Skeletal muscle tissue (tissue), 4 donors: ENCODE data around the gene VPS52. TPM values are rescaled to one million over a fixed set of nuclear protein-coding genes. Genes with fewer than 3 reads are reported as not detected.

ENCODE experiments used
- H3K27ac ChIP-seq: one replicate; pipeline ENCODE4 v1.7.0; 2013; ENCODE audit warnings: mild to moderate bottlenecking, low read depth, low read length, inconsistent platforms
- H3K27me3 ChIP-seq, 3 donors: one replicate each; pipeline ENCODE4 v1.7.0; 2013; ENCODE audit warnings: low read length in 3 of 3; ENCODE audit not compliant: control insufficient read depth in 3 of 3, insufficient read depth in 3 of 3
- H3K36me3 ChIP-seq, 3 donors: one replicate each; pipeline ENCODE4 v1.7.0; 2013; ENCODE audit warnings: low read length in 3 of 3; ENCODE audit not compliant: control insufficient read depth in 3 of 3, insufficient read depth in 3 of 3
- H3K4me1 ChIP-seq, 3 donors: one replicate each; pipeline ENCODE4 v1.7.0; 2013; ENCODE audit warnings: low read length in 3 of 3, mild to moderate bottlenecking in 3 of 3; ENCODE audit not compliant: control insufficient read depth in 3 of 3, insufficient read depth in 3 of 3
- H3K4me3 ChIP-seq, 3 donors: one replicate each; pipeline ENCODE4 v1.7.0; 2013; ENCODE audit warnings: low read length in 3 of 3
- H3K9ac ChIP-seq, 3 donors: one replicate each; pipeline ENCODE4 v1.7.0; 2013; ENCODE audit warnings: low read length in 3 of 3, mild to moderate bottlenecking in 3 of 3, moderate library complexity in 2 of 3, low read depth in 1 of 3
- H3K9me3 ChIP-seq, 3 donors: one replicate each; pipeline ENCODE4 v1.7.0; 2013; ENCODE audit warnings: low read length in 3 of 3; ENCODE audit not compliant: control insufficient read depth in 3 of 3
- total RNA-seq: library from RNA; depleted of rRNA; stranded (reverse); fragments of >200 nt; gene quantifications from one replicate; pipeline ENCODE4 v1.2.3, GENCODE V29; 2014
- donor health status: Osteomylitis.

The VPS52 gene
- total RNA-seq, 1 donor from 2014 or later: 43.8 TPM

GRCh38 chr6:33213166-33213988 is 58.3 kb downstream of the VPS52 start:
- peaks cover 15 to 21% (median 18%) of the 10 kb centered on the region in 3 donors for H3K4me1 ChIP-seq
- H3K27me3 ChIP-seq: peaks cover 0 to 12% (median 0%) of the 10 kb centered on the region in 3 donors
- H3K9me3 ChIP-seq: no peaks in the 10 kb centered on the region
- peaks cover 16 to 24% (median 20%) of the 10 kb centered on the region in 3 donors for H3K36me3 ChIP-seq
- no peak overlapping the region for H3K27ac ChIP-seq
- H3K4me3 ChIP-seq: peak overlapping the region; percentile 65 to 75 (median 66)
- H3K9ac ChIP-seq: peak overlapping the region; percentile 54 to 79 (median 64)

DNA sequence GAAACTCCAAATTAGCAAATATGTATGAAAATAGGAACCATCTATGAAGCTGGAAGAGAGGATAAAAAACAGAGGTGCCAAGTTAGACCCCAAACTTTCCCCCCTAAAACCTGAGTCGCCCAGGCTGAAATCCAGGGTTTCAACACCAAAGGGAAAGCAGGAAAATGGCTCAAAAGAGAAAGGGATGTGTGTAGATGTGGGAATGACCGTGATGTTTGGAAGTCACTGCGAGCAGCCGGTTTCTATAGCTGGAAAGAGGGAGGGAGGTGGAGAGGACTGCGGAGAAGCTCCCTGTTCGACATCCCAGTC is 58.9 kb downstream of the VPS52 start:
- peak overlapping the region; percentile 65 to 75 (median 66) for H3K4me3 ChIP-seq
- H3K9ac ChIP-seq: peak overlapping the region; percentile 53 to 79 (median 64)
- H3K4me1 ChIP-seq: peaks cover 15 to 23% (median 18%) of the 10 kb centered on the region in 3 donors
- H3K9me3 ChIP-seq: no peaks in the 10 kb centered on the region
- H3K36me3 ChIP-seq: peaks cover 16 to 24% (median 20%) of the 10 kb centered on the region in 3 donors
- no peak overlapping the region for H3K27ac ChIP-seq
- H3K27me3 ChIP-seq: peaks cover 0 to 12% (median 0%) of the 10 kb centered on the region in 3 donors

- Histone ChIP-seq H3K4me1 (peaks cover 15 to 29% (median 21%) of the 10 kb centered on the region in 3 donors), H3K9me3 (no peaks in the 10 kb centered on the region), H3K9ac (no peak overlapping the region), H3K27ac (no peak overlapping the region), H3K27me3 (peaks cover 0 to 12% (median 0%) of the 10 kb centered on the region in 3 donors), H3K36me3 (peaks cover 16 to 24% (median 20%) of the 10 kb centered on the region in 3 donors), H3K4me3 (no peak overlapping the region)
Measured at GRCh38 chr6:33211666-33212422, 59.8 kb downstream of the VPS52 start.

- H3K9ac ChIP-seq: no peak overlapping the region
- H3K4me3 ChIP-seq: no peak overlapping the region
- H3K36me3 ChIP-seq: peaks cover 16 to 24% (median 20%) of the 10 kb centered on the region in 3 donors
- peaks cover 0 to 12% (median 0%) of the 10 kb centered on the region in 3 donors for H3K27me3 ChIP-seq
- H3K9me3 ChIP-seq: no peaks in the 10 kb centered on the region
- peaks cover 15 to 29% (median 21%) of the 10 kb centered on the region in 3 donors for H3K4me1 ChIP-seq
- no peak overlapping the region for H3K27ac ChIP-seq
Measured at GRCh38 chr6:33211136-33211535, 60.5 kb downstream of the VPS52 start.

DNA sequence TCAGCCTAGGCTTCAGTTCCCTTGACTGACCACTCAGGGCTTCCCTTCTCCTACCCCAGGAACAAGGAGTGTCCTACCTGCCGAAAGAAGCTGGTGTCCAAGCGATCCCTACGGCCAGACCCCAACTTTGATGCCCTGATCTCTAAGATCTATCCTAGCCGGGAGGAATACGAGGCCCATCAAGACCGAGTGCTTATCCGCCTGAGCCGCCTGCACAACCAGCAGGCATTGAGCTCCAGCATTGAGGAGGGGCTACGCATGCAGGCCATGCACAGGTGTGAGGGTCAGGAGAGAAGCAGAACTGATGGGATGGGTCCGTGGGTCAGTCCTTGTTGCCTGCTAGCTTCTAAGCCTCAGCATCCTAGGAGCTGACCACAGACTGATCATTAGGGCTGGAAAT is 61.8 kb downstream of the VPS52 start:
- no peak overlapping the region for H3K27ac ChIP-seq
- no peak overlapping the region for H3K9ac ChIP-seq
- no peaks in the 10 kb centered on the region for H3K9me3 ChIP-seq
- peaks cover 0 to 12% (median 0%) of the 10 kb centered on the region in 3 donors for H3K27me3 ChIP-seq
- peaks cover 22 to 38% (median 30%) of the 10 kb centered on the region in 3 donors for H3K4me1 ChIP-seq
- no peak overlapping the region for H3K4me3 ChIP-seq
- peaks cover 16 to 24% (median 20%) of the 10 kb centered on the region in 3 donors for H3K36me3 ChIP-seq

DNA sequence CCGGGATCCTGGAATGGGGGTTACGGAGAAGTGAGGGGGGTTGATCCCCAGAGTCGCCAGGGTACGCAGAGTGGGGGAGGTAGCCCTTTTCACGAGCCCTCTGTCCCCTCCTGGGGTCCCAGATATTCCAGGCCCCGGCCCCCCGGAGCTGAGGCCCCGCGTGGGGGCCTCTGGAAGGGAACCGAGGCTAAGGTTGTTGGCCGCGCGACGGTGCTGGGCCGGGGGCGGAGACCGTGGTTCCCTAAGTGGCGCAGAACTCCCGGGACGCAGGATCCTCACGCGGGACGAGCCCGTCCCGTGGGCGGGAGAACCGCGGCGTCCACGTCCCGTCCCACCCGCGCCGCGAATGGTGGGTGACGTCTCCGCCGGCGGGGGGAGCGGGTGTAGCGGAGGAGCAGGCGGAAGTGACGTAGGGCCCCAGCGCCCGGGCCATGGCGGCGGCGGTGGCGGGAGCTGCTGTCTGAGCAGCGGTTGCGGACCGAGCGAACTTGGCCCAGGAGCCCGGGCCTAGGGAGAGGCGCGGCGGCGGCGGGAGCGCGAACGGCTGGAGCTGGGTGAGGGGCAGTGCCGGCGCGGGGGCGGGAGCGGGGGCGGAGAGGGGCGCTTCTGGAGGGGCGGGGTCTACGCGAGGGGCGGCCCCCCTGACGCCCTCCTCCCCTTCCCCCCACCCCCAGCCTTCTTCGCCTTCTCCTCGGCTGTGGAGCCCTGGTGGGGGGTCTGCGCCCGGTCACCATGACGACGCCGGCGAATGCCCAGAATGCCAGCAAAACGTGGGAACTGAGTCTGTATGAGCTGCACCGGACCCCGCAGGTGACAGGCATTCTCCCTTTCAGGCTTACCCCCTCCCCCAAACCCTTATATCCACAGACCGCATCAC is 63.3 kb downstream of the VPS52 start, which contains the start of gene RING1:
RING1 (plus strand) TSS at position 410 of the 877 bp plus-strand sequence; CDS start at position 733, 323 bp downstream.
- H3K9ac ChIP-seq: peak within 1 kb of the TSS; percentile 96 to 100 (median 98)
- H3K4me3 ChIP-seq: peak within 1 kb of the TSS; percentile 82 to 88 (median 88)
- no peaks in the 10 kb centered on the region for H3K9me3 ChIP-seq
- peak within 1 kb of the TSS; percentile 95 for H3K27ac ChIP-seq
- H3K27me3 ChIP-seq: peaks cover 0 to 3% (median 0%) of the 10 kb centered on the region in 3 donors
- H3K36me3 ChIP-seq: peaks cover 24 to 31% (median 27%) of the 10 kb centered on the region in 3 donors
- H3K4me1 ChIP-seq: peaks cover 22 to 43% (median 31%) of the 10 kb centered on the region in 3 donors

- Histone ChIP-seq H3K4me3 (peak overlapping the region; percentile 82 to 88 (median 88)), H3K36me3 (peaks cover 30 to 39% (median 34%) of the 10 kb centered on the region in 3 donors), H3K27me3 (no peaks in the 10 kb centered on the region), H3K4me1 (peaks cover 20 to 43% (median 27%) of the 10 kb centered on the region in 3 donors), H3K27ac (peak overlapping the region; percentile 95), H3K9me3 (no peaks in the 10 kb centered on the region), H3K9ac (peak overlapping the region; percentile 96 to 100 (median 98))
Measured at GRCh38 chr6:33207552-33208090, 64.1 kb downstream of the VPS52 start.

GRCh38 chr6:33206864-33207551 is 64.7 kb downstream of the VPS52 start:
- no peaks in the 10 kb centered on the region for H3K27me3 ChIP-seq
- H3K9me3 ChIP-seq: no peaks in the 10 kb centered on the region
- no peak overlapping the region for H3K27ac ChIP-seq
- peaks cover 23 to 49% (median 33%) of the 10 kb centered on the region in 3 donors for H3K4me1 ChIP-seq
- H3K9ac ChIP-seq: peak overlapping the region; percentile 96 to 100 (median 98)
- H3K4me3 ChIP-seq: peak overlapping the region; percentile 82 to 88 (median 88)
- H3K36me3 ChIP-seq: peaks cover 36 to 42% (median 39%) of the 10 kb centered on the region in 3 donors
